Limb (tissue), 2 donors: Measurements from ENCODE around the gene ZFHX3.
A peak's percentile ranks its signal among the peaks of the same experiment; 100 is the strongest.
"Not testable (repeated sequence)": the region's sequence is repeated elsewhere in the genome, so short reads cannot be mapped to it uniquely, and the experiment has no call there.

Experiments used
- DNase-seq, 2 donors: peaks; one replicate each; pipeline ENCODE4 v3.0.0-alpha.2; 2016; ENCODE audit errors: extremely low spot score in 2 of 2

The ZFHX3 gene

GRCh38 chr16:72997141-72997542 is 50.8 kb downstream of the ZFHX3 start:
- DNase-seq: no peak

- no peak for DNase-seq
Observed at GRCh38 chr16:72996291-72997062, 51.5 kb downstream of the ZFHX3 start.

GRCh38 chr16:72995882-72996270 is 52.1 kb downstream of the ZFHX3 start:
- not testable (repeated sequence) for DNase-seq

DNA sequence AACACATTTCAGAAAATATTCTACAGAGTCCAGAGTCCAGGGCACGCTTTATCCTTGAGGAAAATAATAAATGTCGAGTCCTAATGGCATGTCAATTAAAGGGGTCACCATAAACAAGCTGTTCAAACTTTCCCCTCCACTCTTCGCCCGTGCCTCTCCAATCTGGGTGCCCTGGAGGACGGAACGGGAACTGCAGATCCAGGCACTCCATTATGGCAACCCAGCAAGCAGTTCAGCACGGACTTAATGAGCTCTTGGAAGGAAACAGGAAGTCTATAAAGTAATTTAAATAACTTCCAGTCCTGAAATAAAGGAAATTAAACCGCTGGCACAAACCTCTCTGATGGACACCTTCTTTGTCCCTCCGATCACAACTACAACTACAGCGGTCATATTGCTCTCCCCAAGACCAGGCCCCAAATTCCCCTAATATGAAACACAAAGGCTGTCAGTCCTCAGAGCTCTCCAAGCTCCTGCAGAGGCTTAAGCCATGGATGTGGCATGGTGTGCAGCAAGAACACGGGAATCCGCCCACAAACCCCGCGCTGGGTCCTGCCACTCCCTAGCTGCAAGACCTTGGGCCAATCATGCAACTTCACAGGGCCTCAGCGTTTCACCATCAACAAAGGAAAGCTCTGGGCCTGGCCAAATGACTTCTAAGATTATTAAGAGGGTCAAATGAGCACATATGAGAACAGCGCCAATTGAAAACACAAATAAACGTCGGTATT is 52.6 kb downstream of the ZFHX3 start:
- DNase-seq: no peak

DNA sequence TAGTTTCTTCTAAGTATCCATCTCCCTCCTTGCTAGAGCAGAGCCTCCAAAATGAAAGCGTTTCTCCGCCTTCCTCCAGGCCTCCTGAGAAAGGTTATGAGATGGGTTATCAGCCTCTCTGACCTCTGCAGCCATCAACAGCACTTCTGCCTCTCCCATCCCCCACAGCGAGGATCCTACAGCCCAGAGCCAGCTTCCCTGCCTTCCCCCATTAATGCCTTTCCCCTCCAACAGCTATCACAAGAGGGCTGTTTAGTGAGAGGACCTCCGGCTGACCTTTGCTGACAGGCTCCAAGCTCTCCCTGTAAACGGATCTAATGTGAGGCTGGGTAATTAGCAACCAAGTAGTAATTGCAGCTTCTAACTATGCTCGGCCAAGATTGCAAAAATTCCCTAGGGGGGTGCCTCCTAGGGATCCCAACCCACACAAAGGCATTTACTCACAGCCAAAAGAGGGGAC is 55.8 kb downstream of the ZFHX3 start:
- no peak for DNase-seq

GRCh38 chr16:72991644-72992043 is 56.3 kb downstream of the ZFHX3 start:
- DNase-seq: no peak

DNA sequence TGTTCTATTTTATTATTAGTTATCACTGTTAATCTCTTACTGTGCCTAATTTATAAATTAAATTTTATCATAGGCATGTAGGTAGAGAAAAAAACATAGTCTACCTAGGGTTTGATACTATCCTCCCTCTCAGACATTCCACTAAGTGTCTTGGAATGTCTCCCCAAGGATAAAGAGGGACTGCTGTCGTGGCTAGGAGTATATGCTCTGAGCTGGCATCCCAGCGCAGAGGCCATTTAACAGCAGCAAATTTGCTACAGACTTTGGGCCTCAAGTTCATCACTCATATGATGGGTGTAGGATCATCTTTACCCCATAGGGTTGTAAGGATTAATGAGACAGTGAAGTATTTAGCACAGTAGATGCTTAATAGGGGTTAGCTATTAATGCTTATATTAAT is 56.7 kb downstream of the ZFHX3 start:
- DNase-seq: no peak

DNA sequence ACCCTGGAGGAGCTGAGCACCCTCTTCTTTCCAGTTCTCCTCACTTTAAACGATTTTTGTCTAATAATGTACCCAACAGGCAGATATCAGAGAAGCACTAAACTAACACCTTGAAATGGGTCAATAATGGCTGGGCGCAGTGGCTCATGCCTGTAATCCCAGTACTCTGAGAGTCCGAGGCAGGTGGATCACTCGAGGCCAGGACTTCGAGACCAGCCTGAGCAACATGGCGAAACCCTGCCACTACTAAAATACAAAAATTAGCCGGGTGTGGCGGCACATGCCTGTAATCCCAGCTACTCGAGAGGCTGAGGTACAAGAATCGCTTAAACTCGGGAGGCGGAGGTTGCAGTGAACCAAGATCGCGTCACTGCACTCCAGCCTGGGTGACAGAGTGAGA is 57.4 kb downstream of the ZFHX3 start:
- no peak for DNase-seq

DNA sequence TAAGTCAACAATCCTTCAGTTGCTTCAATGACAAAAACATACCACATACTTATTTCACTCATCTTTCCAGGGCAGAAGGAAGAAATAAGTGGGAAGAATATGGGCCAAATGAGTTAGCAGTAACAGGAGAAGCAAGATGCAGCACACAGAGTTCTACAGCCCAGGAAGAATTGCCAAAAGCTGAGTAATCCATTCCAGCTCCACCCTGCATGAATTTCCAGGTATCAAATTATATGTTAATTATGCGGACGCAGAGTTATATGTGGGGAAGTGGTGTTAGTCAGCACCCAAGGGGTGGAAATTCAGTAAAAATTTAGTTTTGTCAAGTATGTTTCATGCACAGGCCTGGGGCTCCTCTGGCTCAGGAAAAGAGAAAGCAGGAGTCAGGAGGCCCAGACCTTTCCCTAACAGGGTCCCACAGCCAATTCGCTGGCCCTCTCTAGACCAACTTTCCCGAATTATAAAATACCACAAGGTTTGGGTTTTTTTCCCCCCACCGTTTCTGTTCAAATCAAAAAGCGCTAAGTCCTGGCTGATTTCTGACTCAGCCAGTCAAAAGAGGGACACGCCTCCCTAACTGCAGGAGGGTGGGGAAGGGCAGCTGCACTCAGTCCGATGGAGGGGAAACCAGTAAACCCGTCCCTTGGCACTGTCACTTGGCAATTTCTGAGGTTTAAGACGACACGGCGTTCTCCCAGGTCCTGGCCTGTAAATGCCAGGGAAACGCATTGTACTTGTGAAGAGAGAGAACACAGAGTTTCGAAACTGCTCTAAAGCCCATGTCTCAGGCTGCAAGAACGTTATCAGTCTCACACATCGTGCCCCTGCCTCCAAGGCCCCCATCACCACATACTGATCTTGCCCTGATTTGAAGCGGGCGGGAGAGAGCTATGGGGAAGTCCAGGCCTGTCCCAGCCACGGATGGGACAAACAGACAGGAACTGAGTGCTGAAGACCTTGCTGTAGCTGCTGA is 58.1 kb downstream of the ZFHX3 start:
- DNase-seq: peak; percentile 57 to 81

GRCh38 chr16:72989203-72989578 is 58.7 kb downstream of the ZFHX3 start:
- not testable (repeated sequence) for DNase-seq

DNA sequence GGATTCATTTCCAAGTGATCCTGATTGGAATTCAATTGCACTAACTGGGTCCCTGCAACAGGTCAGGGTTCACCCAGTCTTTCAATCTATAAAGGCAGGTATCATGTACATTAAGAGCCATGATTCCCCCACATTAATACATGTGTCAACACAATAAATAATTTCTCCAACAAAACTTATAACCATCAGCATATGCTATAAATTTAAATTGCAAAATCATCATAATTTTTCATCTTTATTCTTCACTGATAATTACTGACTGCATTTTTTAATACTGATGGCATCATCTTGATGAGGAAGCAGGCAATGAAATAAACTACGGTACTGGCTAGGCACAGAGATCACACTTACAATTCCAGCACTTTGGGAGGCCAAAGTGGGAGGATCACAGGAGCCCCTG is 59.4 kb downstream of the ZFHX3 start:
- no peak for DNase-seq

DNA sequence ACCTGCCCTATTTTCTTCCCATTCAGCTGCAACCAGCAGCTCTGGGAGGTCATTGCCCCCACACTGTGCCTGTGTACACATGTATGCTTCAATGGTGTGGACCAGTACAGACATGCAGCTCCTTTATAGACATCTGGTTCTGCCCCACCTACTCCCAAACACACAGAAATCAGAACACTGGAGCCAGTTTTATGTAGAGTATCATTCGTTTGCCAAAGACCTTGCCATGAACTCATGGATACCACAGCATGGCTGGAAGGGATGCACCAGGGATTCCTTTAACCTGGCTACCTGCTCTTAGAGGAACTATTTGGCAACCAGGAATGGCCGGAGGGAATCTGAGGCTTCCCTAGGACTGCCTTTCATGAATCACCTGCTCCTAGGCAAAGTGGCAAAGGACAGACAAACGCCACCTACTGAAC is 60.4 kb downstream of the ZFHX3 start:
- no peak for DNase-seq

GRCh38 chr16:72985995-72986394 is 61.9 kb downstream of the ZFHX3 start:
- no peak for DNase-seq

GRCh38 chr16:72985148-72985941 is 62.6 kb downstream of the ZFHX3 start:
- DNase-seq: peak; percentile 57 to 81

DNA sequence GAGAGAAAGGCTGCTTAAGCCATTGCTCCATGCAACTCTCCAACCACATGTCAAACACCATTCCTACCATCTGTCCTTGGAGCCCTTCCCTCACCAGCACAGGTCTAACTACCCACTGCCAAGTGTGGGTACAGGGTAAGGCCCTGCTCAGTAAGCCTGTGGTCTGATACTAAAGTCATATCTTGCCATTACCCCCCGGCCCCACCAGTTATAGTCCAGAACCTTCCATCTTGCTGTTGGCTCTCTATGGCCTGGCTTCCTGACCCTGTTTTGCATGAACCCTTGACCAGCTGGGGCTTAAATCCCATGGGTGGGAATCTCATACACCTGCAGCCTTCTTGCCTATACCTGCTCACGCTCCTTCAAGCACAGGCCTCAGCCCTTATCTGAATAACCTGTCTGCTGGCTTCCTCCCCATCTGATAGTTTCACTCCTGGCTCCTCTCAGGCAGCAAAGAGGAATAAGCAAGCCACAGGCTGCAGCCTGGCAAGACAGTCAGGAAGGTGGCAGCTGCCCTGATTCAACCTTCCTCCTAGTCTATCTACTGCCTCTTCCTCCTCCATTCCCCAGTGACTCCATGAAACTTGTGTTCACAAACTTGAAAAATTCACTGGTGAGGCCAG is 64.1 kb downstream of the ZFHX3 start:
- no peak for DNase-seq

- no peak for DNase-seq
Observed at GRCh38 chr16:72983241-72983640, 64.7 kb downstream of the ZFHX3 start.

DNA sequence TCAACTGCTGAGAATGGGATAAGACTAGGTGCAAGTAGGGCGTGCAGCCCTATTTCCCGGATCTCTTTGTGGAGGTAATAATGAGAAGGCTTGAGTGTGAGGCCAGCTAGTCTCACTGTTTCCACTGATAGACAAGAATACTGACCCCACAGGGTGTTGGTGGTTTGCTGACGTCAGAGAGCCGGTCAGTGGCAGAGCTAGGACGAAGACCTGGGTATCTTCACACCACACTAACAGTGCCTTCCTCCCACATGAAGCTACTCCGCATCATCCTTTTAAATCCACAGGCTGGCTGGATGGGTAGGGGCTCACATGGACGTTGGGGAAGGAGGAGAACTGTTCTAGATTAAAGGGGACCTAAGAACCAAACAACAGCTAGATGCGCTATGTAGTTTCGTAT is 68.0 kb downstream of the ZFHX3 start:
- DNase-seq: no peak

DNA sequence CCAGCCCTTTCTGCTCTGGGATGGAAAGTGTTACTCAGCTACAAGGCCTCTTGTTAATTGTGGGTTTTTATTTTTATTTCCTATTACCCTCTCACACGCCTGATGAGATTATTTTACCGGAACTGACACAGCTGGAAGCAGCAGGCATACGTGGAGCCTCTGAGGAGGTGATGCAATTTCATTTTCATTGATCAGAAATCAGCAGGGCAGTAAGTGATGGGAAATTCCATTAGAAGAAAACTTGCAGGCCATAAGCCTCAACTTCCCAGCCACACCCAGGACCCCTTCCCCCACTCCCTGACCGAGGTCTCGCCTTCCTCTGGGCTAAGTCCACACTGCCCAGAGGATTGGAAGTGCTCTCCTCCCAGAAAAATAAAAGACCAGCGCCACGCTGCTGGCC is 69.7 kb downstream of the ZFHX3 start:
- no peak for DNase-seq

DNA sequence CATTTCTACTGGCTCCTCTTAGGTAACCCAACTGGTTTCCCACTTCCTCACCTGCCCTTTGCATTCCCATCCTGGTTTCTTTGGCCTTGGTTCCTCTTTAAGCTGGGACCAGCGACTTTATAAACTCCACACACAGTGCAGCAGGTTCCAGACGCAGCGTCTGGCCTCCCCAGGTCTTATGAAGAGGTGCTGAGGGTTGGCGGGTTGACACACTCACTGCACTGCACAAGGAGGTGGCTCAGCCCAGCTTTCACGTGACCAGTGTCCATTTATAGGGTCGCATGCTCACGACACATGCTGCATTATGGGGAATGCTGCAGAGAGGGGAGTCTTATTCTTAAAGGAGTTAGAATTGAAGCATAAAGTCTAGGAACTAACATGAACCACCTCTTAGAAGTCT is 70.8 kb downstream of the ZFHX3 start:
- no peak for DNase-seq

DNA sequence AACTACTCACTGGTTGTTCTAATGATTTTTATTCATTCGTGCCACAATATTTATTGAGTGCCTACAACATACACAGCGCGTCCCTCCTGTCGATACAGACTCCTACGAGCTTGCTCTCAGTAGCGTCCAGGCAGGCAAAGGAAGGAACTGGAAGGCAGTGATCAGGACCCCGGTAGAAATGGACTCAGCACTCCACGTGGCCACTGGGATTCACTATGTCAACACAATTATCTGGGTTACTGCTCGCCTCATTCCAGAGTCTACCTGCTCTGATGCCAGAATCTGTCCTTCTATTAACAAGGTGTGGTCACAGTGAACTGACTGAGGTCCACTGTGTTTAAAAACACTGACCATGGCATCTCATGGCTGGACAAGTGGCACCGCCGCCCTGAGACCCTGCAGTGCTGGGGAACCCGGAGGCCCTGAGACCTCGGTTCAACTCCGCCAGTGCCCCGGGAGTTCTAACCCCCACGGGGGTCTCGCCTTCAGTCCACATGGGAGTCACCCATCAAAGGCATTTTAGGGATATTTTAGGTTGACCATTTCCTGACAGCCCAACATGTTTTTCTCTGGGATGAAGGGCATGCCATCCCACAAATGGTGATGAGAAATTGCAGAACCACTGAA is 71.4 kb downstream of the ZFHX3 start:
- no peak for DNase-seq
